ENCODE results near the gene PIEZO2.

DNA sequence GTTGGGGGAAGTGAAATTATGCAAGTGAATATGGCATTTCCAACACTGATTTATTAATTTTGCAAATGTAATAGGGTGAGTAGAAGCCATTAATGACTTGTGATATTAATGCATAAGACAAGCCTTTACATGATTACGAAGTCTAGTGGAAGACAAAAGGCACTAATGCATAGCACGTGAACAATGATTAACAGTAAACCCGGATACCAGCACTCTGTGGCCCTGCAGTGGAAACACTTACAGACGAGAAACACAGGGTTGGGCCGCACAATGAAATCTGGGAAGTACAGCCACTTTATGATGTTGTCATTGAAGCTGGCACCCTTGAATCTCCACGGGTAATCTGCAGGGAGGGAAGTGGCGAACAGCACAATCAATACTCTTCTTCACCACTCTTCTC lies 390.1 kb downstream of the PIEZO2 start:
- TF ChIP-seq CTCF (IDR thresholded peaks at IDR 0.05; ENCODE audit: insufficient read depth, low read depth, low read length): no peak
- TF ChIP-seq EZH2 (IDR thresholded peaks at IDR 0.05; ENCODE audit: insufficient read depth, low read length): no peak
